GM10248 (cell line): Measurements from ENCODE around the gene SLC25A45.

Experiments
- CTCF ChIA-PET: fragments of 300-600 bp; sonication (Branson Sonifier 250); formaldehyde crosslinking; extraction: SDS; loops from one replicate; lab custom pipeline; 2021; ENCODE audit warnings: antibody characterized with exemption; lab: Yijun Ruan, JAX
- POLR2A ChIA-PET: fragments of 350-650 bp; sonication (Branson Sonifier 250); formaldehyde crosslinking; extraction: SDS; loops from one replicate; lab custom pipeline; 2020; ENCODE audit warnings: antibody characterized with exemption; lab: Yijun Ruan, JAX
- DNase-seq: peaks from one replicate; pipeline ENCODE4 v3.0.0; 2012; ENCODE audit errors: extremely low spot score
- TF ChIP-seq, protein P1 (sequence below): IDR thresholded peaks from 2 replicates; pipeline ENCODE4 v1.5.1; 2012; ENCODE audit warnings: mild to moderate bottlenecking, low read depth; ENCODE audit errors: extremely low read depth, missing control alignments, control extremely low read depth

SLC25A45 gene

DNA sequence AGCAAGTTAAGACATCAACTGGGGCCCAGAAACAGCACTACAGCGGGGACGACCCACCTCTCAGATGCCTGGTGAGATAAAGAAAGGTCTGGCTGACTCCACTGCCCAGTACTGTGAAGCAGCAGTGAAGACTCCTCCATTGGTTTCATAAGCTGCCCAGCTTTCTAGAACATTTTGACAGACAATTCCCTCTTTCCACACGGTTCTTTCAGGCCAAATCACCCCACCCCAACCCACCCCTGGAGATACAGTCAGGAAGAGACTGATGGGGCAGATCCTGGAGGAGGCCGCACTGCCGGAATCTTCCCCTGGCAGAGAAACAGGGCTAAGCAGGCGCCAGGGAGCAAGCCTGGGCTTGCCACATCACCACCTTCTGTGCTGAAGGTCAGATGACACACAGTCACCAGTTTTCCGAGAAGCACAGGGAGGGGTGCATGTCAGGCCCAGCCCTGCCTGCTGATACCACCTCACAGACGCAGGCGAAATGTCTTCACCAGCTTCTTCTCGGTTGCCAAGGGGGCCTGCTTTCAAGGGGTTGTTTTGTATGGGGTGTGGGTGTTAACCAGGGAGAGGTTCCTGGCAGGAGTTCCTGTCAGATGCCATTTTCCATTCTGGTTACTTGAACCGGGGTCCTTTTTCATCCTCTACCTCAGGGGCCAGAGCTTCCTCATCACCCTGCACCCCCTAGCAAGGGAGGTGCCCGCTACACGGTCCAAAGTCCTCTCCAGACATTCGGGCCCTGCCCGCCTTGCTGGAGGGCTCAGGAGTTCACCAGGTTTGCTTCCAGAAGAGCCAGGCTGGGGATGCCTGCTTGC lies 38.7 kb upstream of the SLC25A45 start:
- DNase-seq: no peak
- ChIA-PET POLR2A (interaction anchor here (2.8 to 14.7 kb wide), 2 partner anchors 56 to 77 kb away, joined by 24 to 620 read pairs; partner anchors contain the start of gene MALAT1), CTCF (interaction anchor here (1.3 to 7.4 kb wide), 7 partner anchors 11 to 87 kb away, joined by 3 to 85 read pairs (median 6); no protein-coding TSS in a partner anchor)
- TF ChIP-seq, protein P1, sequence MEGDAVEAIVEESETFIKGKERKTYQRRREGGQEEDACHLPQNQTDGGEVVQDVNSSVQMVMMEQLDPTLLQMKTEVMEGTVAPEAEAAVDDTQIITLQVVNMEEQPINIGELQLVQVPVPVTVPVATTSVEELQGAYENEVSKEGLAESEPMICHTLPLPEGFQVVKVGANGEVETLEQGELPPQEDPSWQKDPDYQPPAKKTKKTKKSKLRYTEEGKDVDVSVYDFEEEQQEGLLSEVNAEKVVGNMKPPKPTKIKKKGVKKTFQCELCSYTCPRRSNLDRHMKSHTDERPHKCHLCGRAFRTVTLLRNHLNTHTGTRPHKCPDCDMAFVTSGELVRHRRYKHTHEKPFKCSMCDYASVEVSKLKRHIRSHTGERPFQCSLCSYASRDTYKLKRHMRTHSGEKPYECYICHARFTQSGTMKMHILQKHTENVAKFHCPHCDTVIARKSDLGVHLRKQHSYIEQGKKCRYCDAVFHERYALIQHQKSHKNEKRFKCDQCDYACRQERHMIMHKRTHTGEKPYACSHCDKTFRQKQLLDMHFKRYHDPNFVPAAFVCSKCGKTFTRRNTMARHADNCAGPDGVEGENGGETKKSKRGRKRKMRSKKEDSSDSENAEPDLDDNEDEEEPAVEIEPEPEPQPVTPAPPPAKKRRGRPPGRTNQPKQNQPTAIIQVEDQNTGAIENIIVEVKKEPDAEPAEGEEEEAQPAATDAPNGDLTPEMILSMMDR: no peak

DNA sequence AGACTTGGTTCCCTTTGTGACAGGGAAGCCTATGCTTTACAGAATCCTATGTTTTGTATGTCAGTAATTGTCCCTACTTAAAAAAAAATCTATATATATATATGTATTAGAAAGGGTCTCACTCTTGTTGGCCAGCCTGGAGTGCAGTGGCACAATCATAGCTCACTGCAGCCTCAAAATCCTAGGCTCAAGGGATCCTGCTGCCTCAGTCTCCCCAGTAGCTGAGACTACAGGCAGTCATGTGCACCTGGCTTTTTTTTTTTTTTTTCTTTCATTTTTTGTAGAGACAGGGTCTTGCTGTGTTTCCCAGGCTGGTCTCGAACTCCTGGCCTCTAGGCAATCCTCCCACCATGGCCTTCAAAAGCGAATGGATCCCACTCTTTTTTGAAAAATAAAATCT lies 38.1 kb upstream of the SLC25A45 start:
- ChIA-PET CTCF (interaction anchor here (1.2 to 7.4 kb wide), 6 partner anchors 12 to 91 kb away, joined by 3 to 85 read pairs (median 10); no protein-coding TSS in a partner anchor), POLR2A (interaction anchor here (0.6 to 14.7 kb wide), 6 partner anchors 8 to 105 kb away, joined by 4 to 620 read pairs (median 8); partner anchors contain the start of gene MALAT1)
- DNase-seq: no peak
- TF ChIP-seq, protein P1: no peak

- CTCF ChIA-PET: interaction anchor here (0.9 to 7.4 kb wide), 8 partner anchors 13 to 90 kb away, joined by 3 to 85 read pairs (median 8); no protein-coding TSS in a partner anchor
- DNase-seq: no peak
- TF ChIP-seq, protein P1: no peak
- POLR2A ChIA-PET: interaction anchor here (0.5 to 14.7 kb wide), 13 partner anchors 9 to 157 kb away, joined by 3 to 620 read pairs (median 5); partner anchors contain the start of genes DPF2 and MALAT1
These were observed 37.5 kb upstream of the SLC25A45 start for GRCh38 chr11:65419772-65420481.

- no peak for DNase-seq
- TF ChIP-seq, protein P1: no peak
- CTCF ChIA-PET: interaction anchor here (0.9 to 7.4 kb wide), 7 partner anchors 13 to 90 kb away, joined by 3 to 85 read pairs (median 9); no protein-coding TSS in a partner anchor
- POLR2A ChIA-PET: interaction anchor here (0.5 to 14.7 kb wide), 11 partner anchors 9 to 156 kb away, joined by 3 to 620 read pairs (median 5); partner anchors contain the start of genes DPF2 and MALAT1
These were observed 37.0 kb upstream of the SLC25A45 start for GRCh38 chr11:65419460-65419771.

GRCh38 chr11:65418681-65419459 lies 36.4 kb upstream of the SLC25A45 start:
- ChIA-PET POLR2A (interaction anchor here (0.5 to 14.7 kb wide), 15 partner anchors 10 to 156 kb away, joined by 3 to 620 read pairs (median 4); partner anchors contain the start of genes DPF2, MALAT1 and SCYL1), CTCF (interaction anchor here (0.9 to 7.4 kb wide), 8 partner anchors 15 to 89 kb away, joined by 3 to 85 read pairs (median 11); no protein-coding TSS in a partner anchor)
- TF ChIP-seq, protein P1: no peak

More at GRCh38 chr11:65418681-65419459, 36.4 kb upstream of the SLC25A45 start:
- DNase-seq: peak; percentile 88
